GM19023 (cell line): Measurements from ENCODE around the gene LLPH.

Experiments
- ATAC-seq: cut with Tn5 transposase; IDR thresholded peaks from one replicate; pipeline ENCODE4 v1.9.1; 2021; ENCODE audit warnings: mild to moderate bottlenecking, moderate library complexity; ENCODE audit not compliant: unreplicated experiment

The LLPH gene

GRCh38 chr12:66103016-66103913 is 27.3 kb downstream of the LLPH start:
- no peak for ATAC-seq

DNA sequence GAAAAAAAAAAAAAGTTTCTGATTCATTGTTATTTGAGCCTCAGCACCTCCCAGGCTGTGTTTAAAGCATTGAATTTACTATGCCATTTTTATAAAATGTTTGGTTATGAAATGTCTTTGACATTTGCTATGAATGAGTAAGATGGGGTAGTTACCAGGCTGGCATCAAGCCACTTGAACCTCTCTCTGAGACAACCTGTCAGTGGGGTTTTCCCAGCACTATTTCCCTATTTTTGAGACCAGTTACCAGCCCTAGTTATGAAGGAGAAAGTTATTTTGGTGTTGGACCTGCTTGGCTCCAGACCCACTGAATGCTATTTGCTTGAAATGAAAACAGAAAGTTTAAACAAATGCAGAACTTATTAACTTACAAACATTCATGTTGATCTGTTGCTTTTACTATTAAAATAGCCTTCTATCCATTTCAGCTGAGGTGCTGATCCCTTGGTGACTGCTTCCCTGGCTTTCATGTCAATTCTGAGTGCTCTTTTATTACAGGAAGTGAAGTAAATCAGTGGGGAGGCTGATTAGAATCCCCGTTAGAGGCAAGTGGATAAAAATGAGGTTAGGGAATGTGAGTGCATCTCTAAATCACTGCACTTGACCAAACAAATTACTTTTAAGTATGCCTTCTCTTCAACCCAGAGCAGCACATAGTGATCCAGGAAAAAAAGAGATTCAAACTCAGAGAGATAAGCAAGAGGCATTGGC is 37.8 kb downstream of the LLPH start:
- ATAC-seq = no peak

- no peak for ATAC-seq
These were observed 40.4 kb downstream of the LLPH start for GRCh38 chr12:66090157-66090556.

GRCh38 chr12:66087365-66087943 is 43.1 kb downstream of the LLPH start:
- ATAC-seq = peak; percentile 63

DNA sequence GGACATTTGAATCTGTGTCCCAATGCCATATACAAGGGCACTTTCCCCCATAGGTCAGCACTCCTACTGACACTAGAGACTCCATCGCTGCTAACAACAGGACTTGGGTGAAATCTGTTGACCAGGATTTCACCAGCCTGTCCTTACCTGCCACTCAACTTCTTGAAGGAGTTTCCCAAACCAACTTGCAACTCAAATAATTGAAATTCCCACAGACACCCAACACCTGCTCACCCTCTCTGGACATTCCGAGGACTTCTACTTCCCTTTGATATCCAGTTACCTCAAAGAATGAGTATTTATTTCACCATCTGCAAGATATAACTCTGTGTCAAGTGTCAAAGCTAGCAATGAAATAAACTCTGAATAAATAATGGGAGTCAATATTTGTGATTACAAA is 44.6 kb downstream of the LLPH start:
- ATAC-seq = no peak

DNA sequence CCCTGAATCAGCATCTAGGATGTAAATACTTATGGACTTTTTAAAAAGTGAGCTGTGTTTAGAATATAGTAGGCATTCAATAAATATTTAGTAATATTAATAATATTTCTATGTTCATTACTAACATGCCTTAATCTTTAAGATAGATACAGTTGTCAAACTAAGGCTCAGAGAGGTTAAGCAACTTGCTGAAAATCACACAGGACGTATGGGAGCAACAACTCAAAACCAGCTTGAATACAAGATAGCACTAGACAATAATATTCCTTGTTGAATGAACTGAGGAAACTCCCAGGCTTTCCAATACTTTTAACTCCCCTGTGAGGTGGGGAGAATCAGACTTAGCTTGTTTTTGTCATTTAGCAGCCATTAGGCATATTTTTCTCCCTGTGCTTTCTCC is 45.3 kb downstream of the LLPH start:
- ATAC-seq = no peak

DNA sequence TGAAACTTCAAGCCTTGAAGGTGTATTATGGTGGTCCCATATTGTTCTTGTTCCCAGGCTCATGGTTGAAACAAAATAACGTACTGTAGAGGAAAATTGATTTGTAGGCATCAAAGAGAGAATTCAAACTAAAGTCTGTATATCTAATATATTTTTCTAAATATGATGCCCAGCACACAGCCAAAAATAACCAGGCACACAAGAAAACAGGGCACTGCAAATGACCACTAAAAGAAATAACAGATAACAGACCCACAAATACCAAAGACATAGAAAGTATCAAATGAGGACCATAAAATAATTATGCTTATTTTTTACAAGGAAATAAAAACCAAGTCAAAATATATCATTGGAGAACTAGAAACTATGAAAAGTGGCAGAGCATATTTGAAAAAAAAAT is 46.8 kb downstream of the LLPH start:
- ATAC-seq = no peak

DNA sequence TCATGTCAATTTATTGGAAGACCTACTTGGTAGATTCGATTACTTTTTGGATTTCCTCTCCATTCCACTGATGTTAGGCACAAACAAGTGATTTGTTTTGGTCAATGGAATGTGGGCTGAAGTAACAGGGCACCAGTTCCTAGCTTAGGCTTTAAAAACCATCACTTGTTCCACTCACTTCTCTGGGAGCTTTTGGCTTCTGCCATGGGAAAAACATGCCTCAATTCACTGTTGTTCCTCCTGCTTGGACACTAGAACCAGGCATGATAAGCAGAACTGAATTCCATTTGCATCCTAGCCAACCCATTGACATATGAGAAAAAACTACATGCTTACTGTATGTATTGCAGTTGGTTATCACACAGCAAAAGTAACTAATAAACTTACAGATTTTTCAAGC is 47.8 kb downstream of the LLPH start:
- ATAC-seq = no peak

DNA sequence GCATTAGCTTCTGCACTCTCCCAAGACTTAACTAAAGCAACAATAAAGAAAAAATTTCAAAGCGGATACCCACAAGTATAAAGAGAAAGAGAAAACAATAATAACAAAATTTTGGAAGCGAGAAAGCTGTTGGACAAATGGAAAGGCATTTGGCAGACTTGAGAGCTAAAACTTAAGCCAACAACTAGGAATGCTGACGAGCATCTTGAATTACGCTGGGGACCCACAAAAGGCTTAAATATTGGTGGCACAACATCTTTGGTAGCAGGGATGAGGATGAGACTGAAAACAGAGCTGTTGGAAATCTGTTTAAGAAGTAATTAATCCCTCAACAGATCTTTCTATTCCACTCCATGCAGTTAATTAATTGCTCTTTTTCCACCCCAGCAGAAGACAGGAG is 49.8 kb downstream of the LLPH start:
- ATAC-seq = no peak

- ATAC-seq = no peak
These were observed 53.0 kb downstream of the LLPH start for GRCh38 chr12:66077542-66077941.

- no peak for ATAC-seq
These were observed 56.0 kb downstream of the LLPH start for GRCh38 chr12:66074561-66074960.

DNA sequence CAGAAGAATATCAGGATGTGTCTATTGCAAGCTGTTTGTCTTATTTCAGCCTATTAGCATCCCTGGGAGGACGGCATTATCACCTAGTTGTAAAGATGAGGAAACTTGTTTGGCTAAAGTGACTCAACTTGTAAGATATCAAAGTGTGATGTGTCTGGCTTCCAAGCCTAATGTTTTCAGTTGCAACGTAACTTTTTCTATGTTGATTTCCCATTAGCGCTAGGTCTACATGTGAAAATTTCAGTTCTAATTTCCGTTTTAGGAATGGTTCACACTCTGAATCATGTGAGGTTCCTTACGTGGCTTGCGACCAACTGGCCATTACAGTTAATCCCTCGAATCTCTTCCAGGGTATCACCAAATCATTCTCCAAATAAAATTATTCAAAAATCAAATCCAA is 58.0 kb downstream of the LLPH start:
- peak; percentile 44 for ATAC-seq

DNA sequence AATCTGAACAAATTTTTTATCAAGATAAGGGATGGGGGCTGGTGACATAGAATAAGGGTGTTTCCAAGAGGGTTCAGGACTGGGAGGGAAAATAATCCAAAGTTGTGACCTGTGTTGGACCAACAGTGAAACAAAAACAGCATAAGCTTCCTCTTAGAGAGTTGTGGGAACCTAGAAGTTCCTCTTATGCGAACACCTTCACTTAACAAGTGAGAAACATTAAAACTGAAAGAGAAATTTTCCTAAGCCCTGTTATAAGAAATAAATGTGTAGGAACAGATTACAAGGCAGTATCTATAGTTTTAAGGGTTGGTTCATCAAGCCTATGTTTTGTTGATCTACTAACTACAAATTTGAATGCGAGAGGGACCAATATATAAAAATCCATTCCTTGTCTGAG is 58.4 kb downstream of the LLPH start:
- ATAC-seq = peak; percentile 63

GRCh38 chr12:66071549-66071948 is 59.0 kb downstream of the LLPH start:
- ATAC-seq = no peak

DNA sequence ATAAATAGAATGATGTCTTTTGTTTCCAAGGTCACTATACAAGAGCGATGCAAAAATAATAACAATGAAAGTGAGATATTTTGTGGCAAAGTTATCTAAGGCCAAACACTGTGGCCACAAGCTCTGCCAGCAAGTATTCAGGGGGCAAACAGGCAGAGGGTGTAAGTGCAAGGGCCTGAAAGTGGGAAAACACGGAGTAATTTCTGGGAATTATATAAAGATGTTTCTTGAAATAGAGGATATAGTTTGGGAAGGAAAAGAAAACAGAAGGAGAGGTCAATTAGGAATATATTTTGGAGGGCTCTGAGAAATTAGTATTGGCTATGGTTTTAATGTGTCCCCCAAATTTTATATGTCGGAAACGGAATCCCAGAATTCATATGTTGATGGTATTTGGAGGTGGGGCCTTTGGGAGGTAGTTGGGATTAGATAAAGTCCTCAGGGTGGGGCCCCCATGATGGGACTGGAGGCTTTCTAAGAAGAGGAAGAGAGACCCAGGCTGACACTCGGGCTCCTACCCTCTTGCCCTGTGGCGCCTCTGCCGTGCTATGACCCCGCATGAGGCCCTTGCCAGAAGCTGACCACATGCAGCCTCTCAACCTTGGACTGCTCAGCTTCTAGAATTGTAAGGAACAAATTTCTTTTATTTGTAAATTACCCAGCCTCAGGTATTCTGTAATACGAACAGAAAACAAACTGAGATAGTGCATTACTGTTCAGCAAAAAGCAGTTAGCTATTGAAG is 60.0 kb downstream of the LLPH start:
- no peak for ATAC-seq

DNA sequence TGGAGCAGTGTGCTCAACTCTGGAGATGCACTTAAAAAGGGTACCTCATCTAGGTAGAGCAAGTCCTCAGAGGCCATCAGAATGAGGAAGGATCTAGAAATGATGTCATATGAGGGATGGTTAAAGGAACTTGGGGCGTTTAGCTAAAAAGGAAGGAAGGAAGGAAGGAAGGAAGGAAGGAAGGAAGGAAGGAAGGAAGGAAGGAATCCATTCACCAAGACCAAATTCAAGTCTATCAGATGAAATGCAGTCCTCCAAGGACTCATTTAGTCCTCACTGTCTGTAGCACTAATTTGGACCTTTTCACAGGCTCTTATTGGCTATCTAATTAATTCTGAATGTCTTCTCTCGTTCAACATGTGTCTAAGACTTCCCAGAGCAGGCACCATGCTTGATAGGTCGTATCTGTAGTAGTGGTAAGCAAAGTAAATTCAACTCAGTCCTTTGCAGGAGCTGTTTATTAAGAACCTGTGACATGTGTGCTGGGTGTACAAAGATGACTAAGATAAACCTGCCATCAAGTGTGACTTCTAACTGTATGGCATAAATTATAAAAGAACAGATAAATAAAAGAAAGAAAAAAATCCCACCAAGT is 63.5 kb downstream of the LLPH start:
- peak; percentile 34 for ATAC-seq
